ENCODE data around the gene HS2ST1.

GRCh38 chr1:87144981-87145380 is 230.5 kb downstream of the HS2ST1 start:
- TF ChIP-seq CTCF (IDR thresholded peaks at IDR 0.05) (no peak), POLR2A (IDR thresholded peaks at IDR 0.05) (no peak)

All from uterus (tissue), 2 donors.